ENCODE results near the gene SLC2A10.

DNA sequence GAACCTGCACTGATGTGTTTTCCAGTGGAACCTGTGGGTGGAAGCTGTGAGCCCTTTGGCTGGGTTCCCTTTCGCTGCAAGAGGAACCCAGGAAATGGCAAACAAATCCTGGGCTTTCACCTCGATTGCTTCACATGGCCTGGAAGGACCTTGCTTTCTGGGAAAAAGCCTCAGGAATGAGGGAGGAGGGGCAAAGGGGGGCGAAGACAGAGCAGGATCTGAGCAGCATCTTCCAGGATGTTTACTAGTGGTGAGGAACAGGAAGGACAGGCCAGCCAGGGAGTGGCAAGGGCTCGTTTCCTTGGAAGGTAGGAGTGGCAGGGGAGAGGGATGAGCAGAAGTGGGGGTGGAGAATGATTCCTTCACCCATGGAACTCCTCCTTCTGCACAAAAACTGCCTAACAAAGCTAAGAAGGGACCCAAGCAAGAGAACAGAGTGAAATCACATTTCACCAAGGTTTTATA, 5.9 kb downstream of the SLC2A10 start:
- TF ChIP-seq BHLHE40 (IDR thresholded peaks at IDR 0.05; ENCODE audit: borderline replicate concordance), result no peak
- TF ChIP-seq SP1 (IDR thresholded peaks at IDR 0.05), result no peak
- TF ChIP-seq CTBP1 (IDR thresholded peaks at IDR 0.05; ENCODE audit: borderline replicate concordance), result no peak
- TF ChIP-seq ELF4 (IDR thresholded peaks at IDR 0.05), result no peak
- no peak for TF ChIP-seq SUZ12 (IDR thresholded peaks at IDR 0.05)

Data from HEK293T (cell line).